ENCODE results near the gene NCAM1.

NCAM1 gene

GRCh38 chr11:113261709-113262475 lies 300.7 kb downstream of the NCAM1 start:
- no peak for DNase-seq

DNA sequence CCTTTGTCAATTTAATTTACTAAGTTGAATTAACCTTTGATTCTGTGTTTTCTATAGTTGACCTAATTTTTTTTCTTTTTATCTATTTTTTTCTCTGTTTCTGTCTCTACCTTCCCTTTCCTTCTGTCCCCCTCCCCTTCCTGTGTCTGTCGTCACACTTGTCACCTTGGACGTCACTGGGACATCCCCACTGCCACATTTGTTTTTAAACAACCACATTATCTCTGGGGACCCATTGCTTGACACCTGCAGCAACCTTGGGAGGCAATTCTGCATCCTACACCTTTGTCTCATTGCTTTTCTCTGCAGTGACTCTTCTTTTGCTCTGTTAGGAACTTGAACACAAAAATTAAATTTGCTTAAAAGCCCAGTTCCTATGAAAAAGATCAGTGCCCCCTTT lies 301.4 kb downstream of the NCAM1 start:
- no peak for DNase-seq

- no peak for DNase-seq
These were observed 302.4 kb downstream of the NCAM1 start for GRCh38 chr11:113263458-113264259.

DNA sequence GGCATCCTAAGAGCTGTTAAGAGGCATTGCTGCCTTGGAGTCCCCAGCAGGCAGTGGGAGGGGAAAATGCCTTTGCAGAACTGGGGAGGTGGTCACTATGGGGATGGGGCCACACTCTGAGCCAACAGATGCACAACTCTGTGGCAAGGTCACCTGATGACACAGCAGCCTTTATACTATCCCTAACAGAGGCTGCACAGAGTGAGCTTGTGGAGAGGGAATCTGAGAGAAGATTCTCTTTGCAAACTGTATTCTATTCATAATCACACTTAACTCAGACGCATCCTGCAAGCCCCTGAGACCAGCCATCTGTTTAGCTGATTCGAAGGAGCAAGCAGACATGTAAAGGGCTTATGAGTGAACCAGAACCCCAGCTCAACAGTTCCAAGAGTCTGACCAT lies 304.1 kb downstream of the NCAM1 start:
- DNase-seq = no peak

- DNase-seq = no peak
These were observed 306.3 kb downstream of the NCAM1 start for GRCh38 chr11:113267493-113267892.

DNA sequence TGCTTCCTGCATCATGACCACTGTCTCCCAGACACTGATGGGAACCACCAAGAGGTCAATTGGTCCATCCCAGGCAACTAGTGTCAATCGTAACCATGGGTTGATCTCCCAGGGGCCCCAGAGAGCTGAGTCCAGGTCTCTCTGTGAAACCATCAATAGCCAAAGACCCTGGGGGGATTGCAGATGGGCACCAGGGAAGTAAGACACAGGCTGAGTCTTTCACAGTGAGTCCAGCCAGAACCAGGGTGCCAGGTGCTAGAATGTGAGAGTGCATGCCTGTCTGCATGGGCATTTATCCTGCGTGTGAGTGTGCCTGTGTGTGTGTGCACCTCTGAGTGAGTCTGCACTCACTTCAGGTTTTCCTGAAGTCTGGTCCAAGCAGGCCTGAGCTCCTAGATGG lies 307.9 kb downstream of the NCAM1 start:
- no peak for DNase-seq

DNA sequence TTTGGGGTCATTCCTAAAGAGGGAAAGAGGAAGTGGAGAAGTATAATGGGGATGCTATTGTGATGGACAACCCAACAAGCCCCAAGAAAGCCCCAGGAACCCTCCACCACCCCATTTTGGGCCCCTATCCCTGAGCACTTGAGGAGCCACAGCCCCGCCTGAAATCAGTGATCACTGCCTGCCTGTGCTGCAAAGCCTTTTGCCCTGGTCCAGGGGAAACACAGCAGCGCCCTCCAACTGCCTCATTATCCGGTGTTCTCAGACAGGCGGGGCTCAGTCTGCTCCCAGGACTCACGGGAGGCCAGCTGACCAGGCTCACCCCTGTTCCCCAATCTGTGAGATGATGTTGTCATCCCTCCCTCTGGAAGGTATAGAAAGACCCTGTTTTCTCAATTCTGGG lies 308.4 kb downstream of the NCAM1 start:
- DNase-seq = no peak

DNA sequence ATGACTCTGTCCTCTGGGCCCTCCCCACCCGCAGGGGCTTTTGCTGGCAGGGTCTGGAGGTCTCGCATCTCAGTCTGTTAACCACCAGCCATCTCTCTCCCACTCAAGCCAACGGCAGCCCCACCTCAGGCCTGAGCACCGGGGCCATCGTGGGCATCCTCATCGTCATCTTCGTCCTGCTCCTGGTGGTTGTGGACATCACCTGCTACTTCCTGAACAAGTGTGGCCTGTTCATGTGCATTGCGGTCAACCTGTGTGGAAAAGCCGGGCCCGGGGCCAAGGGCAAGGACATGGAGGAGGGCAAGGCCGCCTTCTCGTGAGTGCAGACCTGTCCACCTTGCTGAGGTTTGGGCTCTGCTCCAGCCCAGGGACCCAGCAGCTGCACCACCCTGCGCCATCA lies 308.9 kb downstream of the NCAM1 start:
- DNase-seq = no peak

- no peak for DNase-seq
These were observed 310.5 kb downstream of the NCAM1 start for GRCh38 chr11:113271551-113272245.

DNA sequence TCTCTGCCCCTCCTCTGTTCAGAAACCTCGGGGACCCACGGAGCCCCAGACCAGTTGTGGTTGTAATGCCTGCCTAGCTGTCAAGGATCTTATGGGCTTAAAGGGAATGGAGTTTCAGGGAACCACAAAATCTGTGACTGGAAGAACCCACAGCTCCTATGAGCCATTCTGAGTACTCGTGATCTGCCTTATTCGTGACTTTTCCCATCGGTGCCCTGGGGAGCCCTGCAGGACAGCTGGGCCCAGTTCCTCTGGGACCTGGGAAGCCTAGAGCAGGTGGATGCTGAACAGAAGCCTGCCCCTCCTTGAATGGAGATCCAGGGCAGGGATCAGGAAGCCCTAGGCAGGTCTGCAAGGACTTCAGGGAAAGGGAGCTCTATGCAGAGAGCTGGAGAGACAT lies 311.1 kb downstream of the NCAM1 start:
- DNase-seq = no peak

DNA sequence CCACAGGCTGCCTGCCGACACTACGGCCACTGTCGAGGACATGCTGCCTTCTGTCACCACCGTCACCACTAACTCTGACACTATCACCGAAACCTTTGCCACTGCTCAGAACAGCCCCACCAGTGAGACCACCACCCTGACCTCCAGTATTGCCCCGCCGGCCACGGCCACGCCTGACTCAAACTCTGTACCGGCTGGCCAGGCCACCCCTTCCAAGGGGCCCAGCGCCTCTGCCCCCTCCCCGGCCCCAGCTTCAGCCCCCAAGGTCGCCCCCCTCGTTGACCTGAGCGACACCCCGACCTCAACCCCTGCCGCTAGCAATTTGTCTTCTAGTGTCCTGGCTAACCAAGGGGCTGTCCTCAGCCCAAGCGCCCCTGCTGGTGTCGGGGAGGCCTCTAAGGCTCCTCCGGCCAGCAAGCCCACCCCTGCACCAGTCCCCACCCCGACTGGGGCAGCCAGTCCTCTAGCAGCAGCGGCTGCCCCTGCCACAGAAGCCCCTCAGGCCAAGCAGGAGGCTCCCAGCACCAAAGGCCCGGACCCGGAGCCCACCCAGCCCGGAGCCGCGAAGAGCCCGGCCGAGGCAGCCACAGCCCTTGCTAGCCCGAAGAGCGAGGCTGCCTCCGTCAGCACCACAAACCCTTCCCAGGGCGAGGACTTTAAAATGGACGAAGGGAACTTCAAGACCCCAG lies 311.9 kb downstream of the NCAM1 start:
- DNase-seq = no peak

DNA sequence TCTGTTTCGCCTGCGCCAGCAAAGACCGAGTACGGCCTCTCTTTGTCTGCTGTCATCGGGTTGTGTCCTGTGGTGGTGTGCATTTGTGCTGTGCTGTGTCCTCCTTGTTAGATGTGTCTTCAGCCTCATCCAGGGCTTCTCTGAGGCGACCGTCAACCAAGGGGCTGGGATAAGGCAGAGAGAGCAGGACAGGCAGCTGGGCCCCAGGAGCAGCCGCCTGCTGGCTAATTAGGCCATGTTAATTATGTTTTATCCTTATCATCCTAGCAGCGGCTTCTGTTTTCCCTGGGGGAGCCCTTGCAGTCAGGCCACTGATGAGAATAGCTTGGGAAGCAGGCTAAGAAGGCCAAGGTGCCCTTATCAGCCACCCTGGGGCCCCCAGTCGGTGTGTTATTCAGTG lies 312.5 kb downstream of the NCAM1 start:
- no peak for DNase-seq

DNA sequence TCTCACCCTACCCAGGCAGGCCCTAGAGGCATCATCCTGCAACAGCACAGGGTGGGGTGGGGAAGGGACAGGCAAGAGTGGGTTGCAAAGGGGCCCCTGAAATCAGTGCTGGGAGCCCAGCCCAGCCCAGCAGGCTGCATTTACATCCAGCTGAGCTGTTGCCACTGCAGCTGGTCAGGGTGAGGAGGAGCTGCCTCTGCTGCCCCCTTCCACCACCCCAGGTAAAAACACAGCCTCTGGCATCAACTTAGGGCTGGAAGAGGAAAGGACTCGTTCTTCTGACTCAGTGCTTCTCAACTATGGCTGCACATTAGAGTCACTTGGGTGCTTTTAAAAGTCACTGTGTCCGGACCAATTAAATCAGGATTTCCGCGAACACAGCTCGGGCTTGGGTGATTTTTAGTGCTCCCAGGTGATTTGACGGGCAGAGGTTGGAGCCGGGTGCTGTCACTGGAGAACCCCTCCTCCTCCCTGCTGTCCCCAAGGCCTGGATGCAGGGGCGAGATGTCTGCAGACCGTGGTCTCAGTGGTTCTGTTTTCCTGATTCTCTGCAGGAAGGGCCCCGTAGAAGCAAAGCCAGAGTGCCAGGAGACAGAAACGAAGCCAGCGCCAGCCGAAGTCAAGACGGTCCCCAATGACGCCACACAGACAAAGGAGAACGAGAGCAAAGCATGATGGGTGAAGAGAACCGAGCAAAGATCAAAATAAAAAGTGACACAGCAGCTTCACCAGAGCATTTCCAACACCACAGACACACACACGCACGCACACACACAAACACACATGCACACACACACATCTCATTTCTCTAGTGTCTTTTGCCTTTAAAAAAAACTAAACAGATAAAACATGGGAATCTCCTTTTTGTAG lies 313.7 kb downstream of the NCAM1 start:
- no peak for DNase-seq

- no peak for DNase-seq
These were observed 314.4 kb downstream of the NCAM1 start for GRCh38 chr11:113275602-113276001.

- DNase-seq = no peak
These were observed 315.2 kb downstream of the NCAM1 start for GRCh38 chr11:113276466-113276865.

- DNase-seq = no peak
These were observed 316.7 kb downstream of the NCAM1 start for GRCh38 chr11:113277907-113278306.

DNA sequence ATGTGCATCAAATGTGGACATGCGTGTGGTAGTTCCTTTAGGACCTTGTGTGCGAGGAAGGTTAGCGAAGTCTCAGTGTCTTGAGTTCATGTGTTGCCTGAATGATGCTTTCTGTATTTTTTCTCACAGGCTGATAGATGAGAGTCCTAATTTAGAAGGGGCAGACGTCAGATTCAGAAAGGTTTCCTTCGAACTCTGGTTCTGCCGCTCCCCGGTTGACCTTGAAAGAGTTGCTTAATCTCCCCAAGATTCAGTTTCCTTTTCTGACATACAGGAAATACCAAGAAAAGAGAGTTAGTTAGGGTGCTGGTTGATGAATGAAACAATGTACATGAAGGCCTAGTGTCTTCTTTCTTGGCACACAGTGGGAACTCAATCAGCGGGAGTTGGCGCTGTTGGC lies 317.3 kb downstream of the NCAM1 start:
- DNase-seq = no peak

DNA sequence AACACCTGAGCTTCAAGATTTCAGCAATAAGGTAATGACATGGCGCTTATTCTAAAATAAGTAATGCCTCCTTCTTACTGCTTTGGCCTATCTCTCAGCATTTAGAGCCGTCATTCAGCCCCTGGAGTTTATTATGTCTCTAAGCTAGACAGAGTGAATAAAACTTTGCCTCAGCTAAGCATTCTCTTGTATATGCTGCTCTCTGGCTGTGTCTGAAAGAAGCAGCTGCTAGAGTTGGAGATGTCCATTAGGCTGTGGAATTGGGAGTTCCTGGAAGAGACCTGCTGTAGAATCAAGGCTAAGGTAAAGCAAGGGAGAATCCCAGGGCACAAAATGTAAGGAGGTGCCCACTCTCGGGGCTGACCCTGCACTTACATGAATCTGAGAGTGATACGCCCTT lies 317.7 kb downstream of the NCAM1 start:
- DNase-seq = no peak

GRCh38 chr11:113279591-113279990 lies 318.4 kb downstream of the NCAM1 start:
- no peak for DNase-seq

- DNase-seq = no peak
These were observed 320.0 kb downstream of the NCAM1 start for GRCh38 chr11:113281052-113281725.

DNA sequence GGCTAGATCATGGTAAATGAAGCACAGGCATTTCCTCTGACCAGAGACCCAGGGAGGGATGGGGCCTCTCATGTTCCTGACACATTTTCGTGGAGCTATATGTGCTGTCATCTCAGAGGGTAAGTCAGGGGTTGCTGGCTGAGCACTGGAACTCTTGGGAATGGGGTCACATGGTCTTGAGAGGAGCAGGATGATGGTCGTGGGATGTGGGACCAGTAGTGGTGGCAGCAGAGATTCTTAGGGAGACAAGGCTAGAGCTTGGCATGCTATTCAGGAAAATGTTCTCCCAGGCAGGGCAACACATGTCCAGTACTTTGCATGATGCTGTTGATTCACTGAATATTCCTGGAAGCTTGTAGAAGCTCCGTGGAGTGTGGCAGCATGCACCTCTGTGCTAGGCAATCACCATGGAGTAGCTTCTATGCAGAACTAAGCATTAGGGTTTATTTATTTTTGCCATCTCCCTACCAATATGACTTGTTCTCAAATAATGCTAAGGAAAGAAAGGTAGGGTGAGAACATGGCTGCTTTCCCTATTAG lies 321.7 kb downstream of the NCAM1 start:
- DNase-seq = no peak

Measured in CD4-positive, alpha-beta T cell treated with Interleukin-4 for 1 hour (primary cell).